Measurements from ENCODE around the gene CYP2C8. TPM values are rescaled to one million over a fixed set of nuclear protein-coding genes. Genes with fewer than 3 reads are reported as not detected.

The CYP2C8 gene
- total RNA-seq, 2 donors from 2014 or later, result 3.1 to 3.4 TPM

DNA sequence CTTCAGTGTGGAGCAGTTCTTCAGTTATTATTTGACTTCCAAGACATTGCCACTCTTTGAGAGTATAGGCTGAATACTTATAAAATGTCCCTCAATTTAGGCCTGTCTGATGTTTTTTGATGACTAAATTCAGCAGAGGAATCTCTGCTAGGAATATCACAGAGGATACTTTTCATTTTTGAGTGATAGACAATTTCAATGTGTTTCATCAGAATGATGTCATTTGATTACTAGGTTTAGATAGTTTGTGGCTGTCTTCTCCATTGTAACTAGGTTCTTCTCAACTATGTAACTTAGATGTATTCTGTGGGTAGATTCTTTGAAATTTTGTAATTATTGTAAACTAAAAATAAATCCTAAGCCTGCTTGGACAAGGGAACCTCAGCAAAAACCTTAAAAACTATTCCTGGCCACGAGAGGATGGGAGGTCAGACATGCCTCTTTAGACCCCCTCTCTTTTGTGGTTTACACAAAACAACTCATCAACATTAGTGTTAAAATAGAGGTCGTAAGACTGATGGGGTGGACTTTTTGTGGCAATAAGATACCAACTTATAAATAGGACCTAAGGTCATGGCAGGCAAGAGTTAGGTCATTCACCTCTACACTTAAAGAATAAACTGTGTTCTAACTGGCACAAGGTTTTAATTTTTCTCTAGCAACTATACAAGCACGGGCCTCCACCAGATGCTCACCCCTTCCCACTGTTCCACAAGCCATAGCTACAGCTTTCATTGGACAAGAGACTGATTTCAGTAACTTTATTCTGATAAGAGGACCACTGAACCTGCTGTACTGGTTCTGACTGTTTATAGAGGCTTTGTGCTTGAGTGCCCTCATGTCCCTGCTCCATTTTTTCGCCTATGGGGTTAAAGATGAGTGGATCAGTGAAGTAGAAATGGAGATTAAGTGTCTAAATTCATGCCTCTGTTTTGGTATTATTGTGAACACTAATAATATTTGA is 33.7 kb downstream of the CYP2C8 start:
- H3K9ac ChIP-seq (ENCODE audit: extremely low read depth, low read length, poor library complexity, severe bottlenecking), result no peak overlapping the region
- Mint-ChIP-seq H3K4me1 (peaks cover 15% of the 10 kb centered on the region), H3K4me3 (no peak overlapping the region), H3K9me3 (no peaks in the 10 kb centered on the region), H3K27ac (no peak overlapping the region), H3K27me3 (ENCODE audit: insufficient read depth) (peaks cover under 1% of the 10 kb centered on the region), H3K36me3 (ENCODE audit: low read depth) (no peaks in the 10 kb centered on the region)
- TF ChIP-seq, protein P1, sequence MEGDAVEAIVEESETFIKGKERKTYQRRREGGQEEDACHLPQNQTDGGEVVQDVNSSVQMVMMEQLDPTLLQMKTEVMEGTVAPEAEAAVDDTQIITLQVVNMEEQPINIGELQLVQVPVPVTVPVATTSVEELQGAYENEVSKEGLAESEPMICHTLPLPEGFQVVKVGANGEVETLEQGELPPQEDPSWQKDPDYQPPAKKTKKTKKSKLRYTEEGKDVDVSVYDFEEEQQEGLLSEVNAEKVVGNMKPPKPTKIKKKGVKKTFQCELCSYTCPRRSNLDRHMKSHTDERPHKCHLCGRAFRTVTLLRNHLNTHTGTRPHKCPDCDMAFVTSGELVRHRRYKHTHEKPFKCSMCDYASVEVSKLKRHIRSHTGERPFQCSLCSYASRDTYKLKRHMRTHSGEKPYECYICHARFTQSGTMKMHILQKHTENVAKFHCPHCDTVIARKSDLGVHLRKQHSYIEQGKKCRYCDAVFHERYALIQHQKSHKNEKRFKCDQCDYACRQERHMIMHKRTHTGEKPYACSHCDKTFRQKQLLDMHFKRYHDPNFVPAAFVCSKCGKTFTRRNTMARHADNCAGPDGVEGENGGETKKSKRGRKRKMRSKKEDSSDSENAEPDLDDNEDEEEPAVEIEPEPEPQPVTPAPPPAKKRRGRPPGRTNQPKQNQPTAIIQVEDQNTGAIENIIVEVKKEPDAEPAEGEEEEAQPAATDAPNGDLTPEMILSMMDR (conservative IDR thresholded peaks at IDR 0.05), result no peak
- peaks cover 9% of the 10 kb centered on the region for H3K4me1 ChIP-seq (ENCODE audit: control insufficient read depth, insufficient read depth, low read length)
- no peak for DNase-seq
- no peaks in the 10 kb centered on the region for H3K9me3 ChIP-seq (ENCODE audit: control insufficient read depth, low read length)
- no peaks in the 10 kb centered on the region for H3K36me3 ChIP-seq (ENCODE audit: control insufficient read depth, insufficient read depth, low read length)
- H3K4me3 ChIP-seq (ENCODE audit: low read length), result no peak overlapping the region
- H3K27me3 ChIP-seq (ENCODE audit: control insufficient read depth, insufficient read depth, low read length, poor library complexity, severe bottlenecking), result no peaks in the 10 kb centered on the region
- no peak overlapping the region for H3K27ac ChIP-seq (ENCODE audit: low read depth, low read length)
- WGBS, 2 experiments (ENCODE audit: insufficient coverage in 1 of 2, insufficient read length in 1 of 2), result 98 to 100% methylated on average over 3 to 4 of the region's 4 CpGs

DNA sequence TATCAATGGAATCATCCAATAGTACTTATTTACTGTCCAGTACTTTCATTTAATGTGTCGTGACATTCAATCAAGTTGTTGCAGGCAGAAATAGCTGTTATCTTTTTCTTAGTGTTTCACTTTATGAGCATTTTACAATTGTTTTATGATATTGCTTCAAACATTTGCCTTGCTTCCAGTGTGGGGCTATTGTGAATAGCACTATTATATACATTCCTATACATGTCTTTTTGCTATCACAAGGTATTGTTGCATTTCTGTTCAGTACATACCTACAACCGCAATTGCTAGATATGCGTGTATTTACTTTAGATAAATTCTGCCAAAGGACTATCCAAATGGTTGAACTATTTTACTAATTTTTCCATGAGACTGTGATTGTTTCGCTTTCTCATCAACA is 34.9 kb downstream of the CYP2C8 start:
- H3K36me3 ChIP-seq (ENCODE audit: control insufficient read depth, insufficient read depth, low read length), result no peaks in the 10 kb centered on the region
- TF ChIP-seq, protein P1 (conservative IDR thresholded peaks at IDR 0.05), result no peak
- no peaks in the 10 kb centered on the region for H3K36me3 Mint-ChIP-seq (ENCODE audit: low read depth)
- H3K4me1 ChIP-seq (ENCODE audit: control insufficient read depth, insufficient read depth, low read length), result peaks cover 3% of the 10 kb centered on the region
- H3K9me3 ChIP-seq (ENCODE audit: control insufficient read depth, low read length), result no peaks in the 10 kb centered on the region
- H3K4me3 ChIP-seq (ENCODE audit: low read length), result no peak overlapping the region
- peaks cover 10% of the 10 kb centered on the region for H3K4me1 Mint-ChIP-seq
- H3K27ac ChIP-seq (ENCODE audit: low read depth, low read length), result no peak overlapping the region
- no peak overlapping the region for H3K27ac Mint-ChIP-seq
- DNase-seq, result no peak
- peaks cover 6% of the 10 kb centered on the region for H3K27me3 Mint-ChIP-seq (ENCODE audit: insufficient read depth)
- H3K9ac ChIP-seq (ENCODE audit: extremely low read depth, low read length, poor library complexity, severe bottlenecking), result no peak overlapping the region
- H3K27me3 ChIP-seq (ENCODE audit: control insufficient read depth, insufficient read depth, low read length, poor library complexity, severe bottlenecking), result no peaks in the 10 kb centered on the region
- WGBS, 2 experiments (ENCODE audit: insufficient coverage in 1 of 2, insufficient read length in 1 of 2), result 98 to 100% methylated on average over 2 to 3 of the region's 4 CpGs
- H3K4me3 Mint-ChIP-seq, result no peak overlapping the region
- no peaks in the 10 kb centered on the region for H3K9me3 Mint-ChIP-seq

DNA sequence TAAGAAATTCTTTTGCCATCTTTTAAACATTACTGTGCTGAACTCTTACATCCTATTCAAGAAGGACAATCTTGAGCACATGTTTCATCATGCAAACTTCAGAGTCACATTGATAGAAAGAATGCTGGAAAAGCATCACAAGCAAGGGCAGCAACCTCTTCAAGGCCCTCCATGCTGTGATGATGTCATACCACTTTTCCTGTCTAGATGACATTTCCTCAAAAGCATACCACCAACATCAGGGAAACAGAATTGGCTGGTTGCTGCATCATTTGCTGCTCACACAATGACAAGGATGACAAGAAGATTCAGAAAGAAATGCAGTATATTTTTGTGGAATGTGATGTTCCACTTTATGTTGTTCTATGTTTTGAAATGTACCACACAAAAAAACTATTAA is 37.6 kb downstream of the CYP2C8 start:
- TF ChIP-seq, protein P1 (conservative IDR thresholded peaks at IDR 0.05), result no peak
- H3K9ac ChIP-seq (ENCODE audit: extremely low read depth, low read length, poor library complexity, severe bottlenecking), result no peak overlapping the region
- Mint-ChIP-seq H3K4me1 (no peaks in the 10 kb centered on the region), H3K9me3 (no peaks in the 10 kb centered on the region), H3K27me3 (ENCODE audit: insufficient read depth) (peaks cover 8% of the 10 kb centered on the region), H3K27ac (no peak overlapping the region), H3K4me3 (no peak overlapping the region), H3K36me3 (ENCODE audit: low read depth) (no peaks in the 10 kb centered on the region)
- H3K9me3 ChIP-seq (ENCODE audit: control insufficient read depth, low read length), result no peaks in the 10 kb centered on the region
- H3K27me3 ChIP-seq (ENCODE audit: control insufficient read depth, insufficient read depth, low read length, poor library complexity, severe bottlenecking), result no peaks in the 10 kb centered on the region
- H3K4me3 ChIP-seq (ENCODE audit: low read length), result no peak overlapping the region
- H3K4me1 ChIP-seq (ENCODE audit: control insufficient read depth, insufficient read depth, low read length), result no peaks in the 10 kb centered on the region
- DNase-seq, result no peak
- no peak overlapping the region for H3K27ac ChIP-seq (ENCODE audit: low read depth, low read length)
- H3K36me3 ChIP-seq (ENCODE audit: control insufficient read depth, insufficient read depth, low read length), result no peaks in the 10 kb centered on the region
